OCI-LY3 (cell line): ENCODE measurements around the gene MRAP2.

Experiments
- H2AFZ ChIP-seq: fragments of 200-600, 300-600 bp; shearing (Covaris generic); 2 replicates; pipeline ENCODE4 v1.6.0; 2014; ENCODE audit warnings: antibody characterized with exemption, low read depth, low read length
- H3K27ac ChIP-seq: fragments of 200-600, 300-600 bp; sonication (generic); 2 replicates; pipeline ENCODE4 v1.5.1; 2014; ENCODE audit warnings: mild to moderate bottlenecking, low read length, moderate library complexity, mixed read lengths
- H3K27me3 ChIP-seq: fragments of 200-600, 300-600 bp; sonication (generic); 2 replicates; pipeline ENCODE4 v1.6.1; 2014; ENCODE audit warnings: low read depth, low read length, mixed read lengths
- H3K36me3 ChIP-seq: fragments of 200-600, 300-600 bp; sonication (generic); replicated peaks from 2 replicates; pipeline ENCODE3; 2014; ENCODE audit warnings: low read depth, low read length, mixed read lengths
- H3K4me1 ChIP-seq: fragments of 300-600, 200-600 bp; sonication (generic); 2 replicates; pipeline ENCODE4 v1.6.1; 2014; ENCODE audit warnings: low read length, mixed read lengths
- H3K4me2 ChIP-seq: fragments of 200-600, 300-600 bp; sonication (generic); 2 replicates; pipeline ENCODE4 v1.6.1; 2014; ENCODE audit warnings: low read length, mixed read lengths
- H3K4me3 ChIP-seq: fragments of 300-600, 200-600 bp; sonication (generic); 2 replicates; pipeline ENCODE4 v1.5.1; 2014; ENCODE audit warnings: antibody characterized with exemption, mild to moderate bottlenecking, low read length, moderate library complexity
- H3K79me2 ChIP-seq: fragments of 300-600, 200-600 bp; shearing (Covaris generic); 2 replicates; pipeline ENCODE4 v1.6.1; 2014; ENCODE audit warnings: mild to moderate bottlenecking, low read length, mixed read lengths
- H3K9ac ChIP-seq: fragments of 300-600, 200-600 bp; shearing (Covaris generic); 2 replicates; pipeline ENCODE4 v1.6.0; 2014; ENCODE audit warnings: mild to moderate bottlenecking, low read length, moderate library complexity
- H3K9me3 ChIP-seq: fragments of 200-600, 300-600 bp; shearing (Covaris generic); 2 replicates; pipeline ENCODE4 v1.6.1; 2014; ENCODE audit warnings: low read length, mixed read lengths; ENCODE audit not compliant: insufficient read depth
- H4K20me1 ChIP-seq: fragments of 200-600, 300-600 bp; sonication (generic); 2 replicates; pipeline ENCODE4 v1.6.1; 2016; ENCODE audit warnings: low read length, mixed read lengths; ENCODE audit not compliant: insufficient read depth
- CTCF ChIP-seq: fragments of 200-600, 300-600 bp; sonication (generic); IDR thresholded peaks from 2 replicates; pipeline ENCODE4 v1.5.1; 2014; ENCODE audit warnings: antibody characterized with exemption, low read length, low read depth
- EZH2phosphoT487 ChIP-seq: fragments of 200-600 bp; shearing (Covaris generic); IDR thresholded peaks from 2 replicates; pipeline ENCODE4 v1.6.1; 2018; ENCODE audit warnings: antibody characterized with exemption, mixed run types, low read depth

Gene MRAP2

GRCh38 chr6:84139311-84139710 lies 105.7 kb downstream of the MRAP2 start:
- no peaks in the 10 kb centered on the region for H3K27me3 ChIP-seq

More at GRCh38 chr6:84139311-84139710, 105.7 kb downstream of the MRAP2 start:
- Histone ChIP-seq H2AFZ (no peak overlapping the region), H3K36me3 (no peaks in the 10 kb centered on the region), H3K4me3 (no peak overlapping the region), H3K4me1 (no peaks in the 10 kb centered on the region), H3K79me2 (no peaks in the 10 kb centered on the region), H3K27ac (no peak overlapping the region), H4K20me1 (no peaks in the 10 kb centered on the region), H3K4me2 (no peak overlapping the region), H3K9me3 (no peaks in the 10 kb centered on the region), H3K9ac (no peak overlapping the region)
- no peak for TF ChIP-seq EZH2phosphoT487
- TF ChIP-seq CTCF: no peak
